NOMO-1 treated with DMSO at 0.1 percent for 48 hours (cell line): ENCODE data around the gene ZSWIM3.

Experiments used
- DNase-seq: peaks from one replicate; lab custom pipeline; 2025; ENCODE audit not compliant: unreplicated experiment; lab: John Stamatoyannopoulos, UW

The ZSWIM3 gene

GRCh38 chr20:45909336-45909808 lies 52.0 kb downstream of the ZSWIM3 start:
- no peak for DNase-seq

GRCh38 chr20:45909817-45910669 lies 52.6 kb downstream of the ZSWIM3 start:
- peak; percentile 29 for DNase-seq

DNA sequence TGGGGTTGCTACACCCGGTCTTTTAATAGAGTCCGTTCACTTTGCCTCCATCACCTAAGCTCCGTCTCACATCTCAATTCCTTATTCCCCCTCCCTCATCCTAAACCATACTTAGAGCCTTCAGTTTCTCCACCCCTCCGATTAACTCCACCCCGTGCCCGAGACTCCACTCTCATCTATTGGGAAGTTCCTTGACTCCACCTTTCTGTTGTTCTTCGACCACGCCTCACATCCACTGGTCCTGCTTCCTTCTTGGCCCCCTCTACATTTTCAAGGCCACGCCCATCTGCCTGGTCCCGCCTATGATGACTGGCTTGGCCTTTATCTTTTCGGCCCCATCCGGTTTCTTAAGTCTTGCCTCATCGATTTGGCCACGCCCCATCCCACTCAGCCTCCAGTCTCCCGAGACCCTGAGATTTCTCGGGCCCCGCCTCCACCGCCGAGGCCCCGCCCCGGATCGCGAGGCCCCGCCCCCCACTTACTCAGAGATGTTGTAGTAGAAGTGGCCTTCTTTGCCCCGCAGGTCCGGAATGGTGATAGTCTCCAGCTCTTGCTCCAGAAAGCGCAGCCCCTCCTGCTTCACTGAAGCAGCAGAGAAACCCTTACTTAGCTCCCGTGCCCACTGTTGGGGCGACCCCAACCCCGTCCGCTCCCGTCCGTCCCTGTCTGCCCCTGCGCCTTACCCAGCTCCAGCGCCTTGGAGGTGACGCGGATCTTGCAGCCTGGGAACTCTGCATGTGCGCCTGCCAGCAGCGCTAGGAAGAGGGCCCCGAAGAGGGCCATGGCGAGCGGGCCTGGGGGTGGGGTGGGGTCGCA lies 53.5 kb downstream of the ZSWIM3 start:
- peak; percentile 99 for DNase-seq

- no peak for DNase-seq
Measured at GRCh38 chr20:45911486-45912343, 54.3 kb downstream of the ZSWIM3 start, which contains the start of gene PLTP. Gene PLTP, minus strand, starts transcription at chr20:45912155. Its CDS starts 703 bp downstream, at chr20:45911452.

DNA sequence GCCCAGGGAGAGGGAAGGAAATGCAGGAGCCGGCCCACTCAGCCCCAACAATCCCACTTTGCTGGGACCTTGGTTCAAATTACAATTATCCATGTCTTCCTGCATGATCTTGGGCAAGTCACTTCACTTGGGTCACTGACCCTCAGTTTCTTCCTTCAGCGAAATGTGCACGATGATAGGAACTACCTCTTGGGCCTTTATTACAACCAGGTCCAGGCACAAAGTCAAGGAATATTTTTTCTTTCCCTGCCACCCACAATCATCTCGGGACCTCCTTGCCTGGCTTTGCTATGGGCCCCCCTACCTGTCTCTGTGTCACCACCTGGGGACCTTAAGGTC lies 54.9 kb downstream of the ZSWIM3 start:
- no peak for DNase-seq

DNA sequence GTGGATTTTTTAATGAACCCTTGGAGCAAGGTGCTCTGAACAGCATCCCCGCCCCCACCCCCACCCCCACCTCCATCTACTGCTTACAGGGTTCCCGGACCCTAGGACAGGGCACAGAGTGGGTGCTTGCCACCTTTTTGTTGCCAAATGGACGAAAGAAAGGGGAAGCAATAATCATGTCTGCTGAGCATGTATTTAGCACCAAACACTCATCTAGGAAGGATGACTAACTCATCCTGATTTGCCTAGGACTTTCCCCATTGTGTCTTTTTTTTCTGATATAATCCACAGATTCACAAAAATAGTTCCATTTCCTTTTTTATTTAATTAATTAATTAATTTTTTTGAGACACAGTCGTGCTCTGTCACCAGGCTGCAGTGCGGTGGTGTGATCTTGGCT lies 55.7 kb downstream of the ZSWIM3 start:
- DNase-seq, result no peak

DNA sequence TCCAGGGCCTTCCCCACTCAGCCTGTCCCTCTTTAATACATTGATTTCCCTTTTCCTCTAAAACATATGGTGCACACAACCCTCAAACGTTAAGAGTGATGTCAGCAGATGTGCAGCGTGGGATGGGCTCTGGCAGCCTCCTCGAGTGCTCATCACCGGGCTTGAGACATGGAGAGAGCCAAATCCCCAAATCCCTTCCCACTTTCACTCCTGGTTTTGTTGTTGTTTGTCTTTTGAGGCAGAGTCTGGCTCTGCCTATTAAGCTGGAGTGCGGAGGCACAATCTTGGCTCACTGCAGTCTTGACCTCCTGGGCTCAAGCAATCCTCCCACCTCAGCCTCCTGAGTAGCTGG lies 60.4 kb downstream of the ZSWIM3 start:
- no peak for DNase-seq

GRCh38 chr20:45918182-45918737 lies 60.8 kb downstream of the ZSWIM3 start:
- no peak for DNase-seq

- no peak for DNase-seq
Measured at GRCh38 chr20:45918779-45919537, 61.5 kb downstream of the ZSWIM3 start.

GRCh38 chr20:45919542-45920399 lies 62.4 kb downstream of the ZSWIM3 start:
- no peak for DNase-seq

GRCh38 chr20:45920462-45921336 lies 63.3 kb downstream of the ZSWIM3 start:
- peak; percentile 23 for DNase-seq

GRCh38 chr20:45921337-45922189 lies 64.1 kb downstream of the ZSWIM3 start:
- DNase-seq, result no peak

DNA sequence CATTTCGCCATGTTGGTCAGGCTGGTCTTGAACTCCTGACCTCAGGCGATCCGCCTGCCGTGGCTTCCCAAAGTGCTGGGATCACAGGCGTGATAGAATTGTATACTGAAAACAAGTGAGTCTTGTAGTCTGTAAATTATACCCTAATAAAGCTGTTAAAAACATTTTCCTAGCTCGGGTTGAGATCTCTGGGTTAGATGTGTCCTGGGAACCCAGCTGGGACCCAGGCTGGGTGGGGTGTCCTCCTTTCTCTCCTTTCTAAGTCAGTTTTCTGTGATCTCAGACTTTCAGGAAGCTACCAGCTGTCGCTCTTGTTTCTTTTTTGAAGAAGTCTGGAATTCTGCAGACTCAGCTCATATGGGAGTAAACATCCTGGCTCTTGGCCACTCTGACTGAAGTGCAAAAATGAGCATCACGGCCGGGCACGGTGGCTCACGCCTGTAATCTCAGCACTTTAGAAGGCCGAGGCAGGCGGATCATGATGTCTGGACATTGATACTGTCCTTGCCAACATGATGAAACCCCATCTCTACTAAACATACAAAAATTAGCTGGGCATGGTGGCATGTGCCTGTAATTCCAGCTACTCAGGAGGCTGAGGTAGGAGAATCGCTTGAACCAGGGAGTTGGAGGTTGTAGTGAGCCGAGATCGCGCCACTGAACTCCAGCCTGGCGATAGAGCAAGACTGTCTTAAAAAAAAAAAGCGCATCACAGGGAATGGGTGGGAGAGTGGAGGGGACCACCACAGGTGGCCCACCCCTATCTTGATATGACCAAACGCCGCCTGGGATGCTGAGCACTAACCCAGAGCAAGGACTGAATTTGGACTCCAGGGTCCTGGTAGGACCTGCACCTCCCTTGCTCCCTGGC lies 67.2 kb downstream of the ZSWIM3 start:
- no peak for DNase-seq

DNA sequence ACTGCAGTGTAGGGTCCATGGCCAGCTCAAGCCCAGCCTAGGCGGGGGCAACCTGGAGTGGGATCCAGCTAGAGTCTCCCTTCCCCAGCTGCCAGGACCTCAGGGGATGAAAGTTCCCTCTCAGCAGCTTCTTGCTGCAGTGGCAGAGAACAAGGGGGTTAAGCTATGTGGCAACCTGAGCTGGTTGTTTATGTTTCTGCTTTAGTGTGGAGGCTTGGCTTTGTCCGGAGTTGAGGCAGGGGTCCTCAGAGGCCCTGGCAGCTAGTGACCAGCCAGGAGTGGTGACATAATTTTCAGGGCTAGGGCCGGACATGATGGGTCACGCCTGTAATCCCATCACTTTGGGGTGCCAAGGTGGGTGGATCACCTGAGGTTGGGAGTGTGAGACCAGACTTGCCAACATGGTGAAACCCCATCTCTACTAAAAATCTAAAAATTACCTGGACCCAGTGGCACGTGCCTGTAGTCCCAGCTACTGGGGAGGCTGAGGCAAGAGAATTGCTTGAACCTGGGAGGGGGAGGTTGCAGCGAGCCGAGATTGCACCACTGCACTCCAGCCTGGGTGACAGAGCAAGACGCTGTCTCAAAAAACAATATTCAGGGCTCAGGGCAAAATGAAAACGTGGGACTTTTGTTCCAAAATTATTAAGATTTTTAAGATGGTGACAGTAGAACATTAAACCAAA lies 68.5 kb downstream of the ZSWIM3 start:
- no peak for DNase-seq

GRCh38 chr20:45926731-45927070 lies 69.3 kb downstream of the ZSWIM3 start:
- no peak for DNase-seq
